HCT116 (cell line): ENCODE data around the gene NUBPL.

Experiments
- CEBPB ChIP-seq: IDR thresholded peaks from 2 replicates; pipeline ENCODE4 v1.6.1; 2012; ENCODE audit warnings: low read depth
- CTCF ChIP-seq, 3 experiments: fragments of 200-600 bp in 1 of 3; sonication (generic) in 1 of 3; IDR thresholded peaks in 2 of 3; conservative IDR thresholded peaks in 1 of 3; 2 replicates each; pipeline ENCODE4 v1.5.1; 2012 to 2017; ENCODE audit warnings: low read depth in 2 of 3, low read length in 2 of 3, antibody characterized with exemption in 1 of 3, borderline replicate concordance in 1 of 3, control low read depth in 1 of 3, mild to moderate bottlenecking in 1 of 3, mixed read lengths in 1 of 3, mixed run types in 1 of 3, moderate library complexity in 1 of 3; ENCODE audit not compliant: insufficient read depth in 1 of 3
- EZH2phosphoT487 ChIP-seq: fragments of 200-600 bp; IDR thresholded peaks from 2 replicates; pipeline ENCODE4 v1.6.1; 2018; ENCODE audit warnings: antibody characterized with exemption, borderline replicate concordance
- JUND ChIP-seq: IDR thresholded peaks from 2 replicates; pipeline ENCODE4 v1.6.1; 2012
- POLR2AphosphoS5 ChIP-seq: IDR thresholded peaks from 2 replicates; pipeline ENCODE4 v1.6.1; 2011; ENCODE audit warnings: mild to moderate bottlenecking, low read depth, low read length, moderate library complexity
- RAD21 ChIP-seq: IDR thresholded peaks from 2 replicates; pipeline ENCODE4 v1.6.1; 2012; ENCODE audit warnings: low read depth, mild to moderate bottlenecking
- SP1 ChIP-seq: IDR thresholded peaks from 2 replicates; pipeline ENCODE4 v1.6.1; 2012; ENCODE audit warnings: low read depth
- ZNF274 ChIP-seq: fragments of 200-500 bp; sonication (Bioruptor generic); IDR thresholded peaks from 2 replicates; pipeline ENCODE4 v1.6.1; 2014; ENCODE audit warnings: mild to moderate bottlenecking, low read depth, low read length, inconsistent platforms
- TF ChIP-seq, protein P1 (sequence below): IDR thresholded peaks from 2 replicates; pipeline ENCODE4 v1.6.1; 2012
- TF ChIP-seq, protein P2 (sequence below): IDR thresholded peaks from 2 replicates; pipeline ENCODE4 v1.6.1; 2011; ENCODE audit warnings: mild to moderate bottlenecking, low read length, moderate library complexity; ENCODE audit not compliant: insufficient replicate concordance; ENCODE audit errors: extremely low read depth

DNA sequence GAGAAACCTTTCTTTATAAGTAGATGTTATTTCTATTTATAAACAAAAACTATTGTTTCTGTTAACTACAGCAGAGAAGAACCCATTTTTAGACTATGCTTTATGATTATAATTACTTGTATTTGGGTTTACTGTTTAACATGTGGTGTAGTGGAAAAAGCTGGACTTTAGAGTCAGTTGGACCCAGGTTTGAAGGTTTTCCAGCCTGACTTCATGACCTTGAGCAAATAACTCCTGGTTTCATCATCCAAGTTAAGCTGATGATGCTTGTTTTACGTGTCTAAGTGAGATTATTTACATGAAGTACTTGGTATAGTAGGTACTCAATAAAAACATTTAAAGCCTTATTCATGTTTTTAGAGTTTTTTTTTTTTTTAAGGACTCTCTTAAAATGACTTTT, 294.1 kb downstream of the NUBPL start:
- TF ChIP-seq JUND: no peak
- no peak for TF ChIP-seq CTCF (IDR thresholded peaks at IDR 0.05 in 2 of 3, conservative IDR thresholded peaks at IDR 0.05 in 1 of 3; ENCODE audit: borderline replicate concordance in 1 of 3, insufficient read depth in 1 of 3, low read depth in 2 of 3, low read length in 2 of 3)
- TF ChIP-seq RAD21: no peak
- no peak for TF ChIP-seq EZH2phosphoT487
- TF ChIP-seq SP1: no peak
- TF ChIP-seq, protein P1, sequence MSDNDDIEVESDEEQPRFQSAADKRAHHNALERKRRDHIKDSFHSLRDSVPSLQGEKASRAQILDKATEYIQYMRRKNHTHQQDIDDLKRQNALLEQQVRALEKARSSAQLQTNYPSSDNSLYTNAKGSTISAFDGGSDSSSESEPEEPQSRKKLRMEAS: no peak
- TF ChIP-seq, protein P2, sequence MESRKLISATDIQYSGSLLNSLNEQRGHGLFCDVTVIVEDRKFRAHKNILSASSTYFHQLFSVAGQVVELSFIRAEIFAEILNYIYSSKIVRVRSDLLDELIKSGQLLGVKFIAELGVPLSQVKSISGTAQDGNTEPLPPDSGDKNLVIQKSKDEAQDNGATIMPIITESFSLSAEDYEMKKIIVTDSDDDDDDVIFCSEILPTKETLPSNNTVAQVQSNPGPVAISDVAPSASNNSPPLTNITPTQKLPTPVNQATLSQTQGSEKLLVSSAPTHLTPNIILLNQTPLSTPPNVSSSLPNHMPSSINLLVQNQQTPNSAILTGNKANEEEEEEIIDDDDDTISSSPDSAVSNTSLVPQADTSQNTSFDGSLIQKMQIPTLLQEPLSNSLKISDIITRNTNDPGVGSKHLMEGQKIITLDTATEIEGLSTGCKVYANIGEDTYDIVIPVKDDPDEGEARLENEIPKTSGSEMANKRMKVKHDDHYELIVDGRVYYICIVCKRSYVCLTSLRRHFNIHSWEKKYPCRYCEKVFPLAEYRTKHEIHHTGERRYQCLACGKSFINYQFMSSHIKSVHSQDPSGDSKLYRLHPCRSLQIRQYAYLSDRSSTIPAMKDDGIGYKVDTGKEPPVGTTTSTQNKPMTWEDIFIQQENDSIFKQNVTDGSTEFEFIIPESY: no peak
- TF ChIP-seq POLR2AphosphoS5: no peak
- no peak for TF ChIP-seq ZNF274
- TF ChIP-seq CEBPB: no peak
